Measurements from ENCODE around the gene RMI2.

Gene RMI2

GRCh38 chr16:11346700-11347319 is 1.6 kb downstream of the RMI2 start:
- H3K4me3 ChIP-seq (ENCODE audit: low read depth, low read length), result no peak overlapping the region
- H3K4me2 ChIP-seq (ENCODE audit: low read length), result no peak overlapping the region
- TF ChIP-seq, protein P1, sequence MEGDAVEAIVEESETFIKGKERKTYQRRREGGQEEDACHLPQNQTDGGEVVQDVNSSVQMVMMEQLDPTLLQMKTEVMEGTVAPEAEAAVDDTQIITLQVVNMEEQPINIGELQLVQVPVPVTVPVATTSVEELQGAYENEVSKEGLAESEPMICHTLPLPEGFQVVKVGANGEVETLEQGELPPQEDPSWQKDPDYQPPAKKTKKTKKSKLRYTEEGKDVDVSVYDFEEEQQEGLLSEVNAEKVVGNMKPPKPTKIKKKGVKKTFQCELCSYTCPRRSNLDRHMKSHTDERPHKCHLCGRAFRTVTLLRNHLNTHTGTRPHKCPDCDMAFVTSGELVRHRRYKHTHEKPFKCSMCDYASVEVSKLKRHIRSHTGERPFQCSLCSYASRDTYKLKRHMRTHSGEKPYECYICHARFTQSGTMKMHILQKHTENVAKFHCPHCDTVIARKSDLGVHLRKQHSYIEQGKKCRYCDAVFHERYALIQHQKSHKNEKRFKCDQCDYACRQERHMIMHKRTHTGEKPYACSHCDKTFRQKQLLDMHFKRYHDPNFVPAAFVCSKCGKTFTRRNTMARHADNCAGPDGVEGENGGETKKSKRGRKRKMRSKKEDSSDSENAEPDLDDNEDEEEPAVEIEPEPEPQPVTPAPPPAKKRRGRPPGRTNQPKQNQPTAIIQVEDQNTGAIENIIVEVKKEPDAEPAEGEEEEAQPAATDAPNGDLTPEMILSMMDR (IDR thresholded peaks at IDR 0.05), result no peak
- H3K27ac ChIP-seq, result no peak overlapping the region
- H2AFZ ChIP-seq, result no peak overlapping the region
- H3K79me2 ChIP-seq, result no peaks in the 10 kb centered on the region
- no peak overlapping the region for H3K9ac ChIP-seq
- no peaks in the 10 kb centered on the region for H3K9me3 ChIP-seq (ENCODE audit: control insufficient read depth, low read length)
- H3K27me3 ChIP-seq (ENCODE audit: control insufficient read depth, insufficient read depth, low read length), result no peaks in the 10 kb centered on the region
- H3K36me3 ChIP-seq (ENCODE audit: control insufficient read depth, insufficient read depth, low read length), result no peaks in the 10 kb centered on the region
- no peaks in the 10 kb centered on the region for H3K4me1 ChIP-seq

DNA sequence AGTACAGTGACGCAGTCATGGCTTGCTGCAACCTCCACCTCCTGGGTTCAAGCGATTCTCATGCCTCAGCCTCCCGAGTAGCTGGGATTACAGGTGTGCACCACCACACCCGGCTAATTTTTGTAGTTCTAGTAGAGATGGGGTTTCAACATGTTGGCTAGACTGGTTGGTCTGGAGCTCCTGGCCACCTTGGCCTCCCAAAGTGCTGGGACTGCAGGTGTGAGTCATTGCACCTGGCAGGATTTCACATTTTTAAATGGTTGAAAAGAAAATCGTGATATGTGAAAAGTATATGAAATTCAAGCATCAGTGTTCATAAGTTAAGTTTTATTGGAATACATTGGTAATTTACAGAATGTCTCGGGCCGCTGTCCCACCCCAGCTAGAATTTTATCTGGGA is 2.6 kb downstream of the RMI2 start:
- no peak overlapping the region for H3K4me3 ChIP-seq (ENCODE audit: low read depth, low read length)
- no peak overlapping the region for H2AFZ ChIP-seq
- no peak overlapping the region for H3K9ac ChIP-seq
- H3K4me1 ChIP-seq, result no peaks in the 10 kb centered on the region
- H3K27me3 ChIP-seq (ENCODE audit: control insufficient read depth, insufficient read depth, low read length), result no peaks in the 10 kb centered on the region
- TF ChIP-seq, protein P1 (IDR thresholded peaks at IDR 0.05), result no peak
- H3K4me2 ChIP-seq (ENCODE audit: low read length), result no peak overlapping the region
- no peaks in the 10 kb centered on the region for H3K9me3 ChIP-seq (ENCODE audit: control insufficient read depth, low read length)
- no peaks in the 10 kb centered on the region for H3K79me2 ChIP-seq
- H3K27ac ChIP-seq, result no peak overlapping the region
- no peaks in the 10 kb centered on the region for H3K36me3 ChIP-seq (ENCODE audit: control insufficient read depth, insufficient read depth, low read length)

DNA sequence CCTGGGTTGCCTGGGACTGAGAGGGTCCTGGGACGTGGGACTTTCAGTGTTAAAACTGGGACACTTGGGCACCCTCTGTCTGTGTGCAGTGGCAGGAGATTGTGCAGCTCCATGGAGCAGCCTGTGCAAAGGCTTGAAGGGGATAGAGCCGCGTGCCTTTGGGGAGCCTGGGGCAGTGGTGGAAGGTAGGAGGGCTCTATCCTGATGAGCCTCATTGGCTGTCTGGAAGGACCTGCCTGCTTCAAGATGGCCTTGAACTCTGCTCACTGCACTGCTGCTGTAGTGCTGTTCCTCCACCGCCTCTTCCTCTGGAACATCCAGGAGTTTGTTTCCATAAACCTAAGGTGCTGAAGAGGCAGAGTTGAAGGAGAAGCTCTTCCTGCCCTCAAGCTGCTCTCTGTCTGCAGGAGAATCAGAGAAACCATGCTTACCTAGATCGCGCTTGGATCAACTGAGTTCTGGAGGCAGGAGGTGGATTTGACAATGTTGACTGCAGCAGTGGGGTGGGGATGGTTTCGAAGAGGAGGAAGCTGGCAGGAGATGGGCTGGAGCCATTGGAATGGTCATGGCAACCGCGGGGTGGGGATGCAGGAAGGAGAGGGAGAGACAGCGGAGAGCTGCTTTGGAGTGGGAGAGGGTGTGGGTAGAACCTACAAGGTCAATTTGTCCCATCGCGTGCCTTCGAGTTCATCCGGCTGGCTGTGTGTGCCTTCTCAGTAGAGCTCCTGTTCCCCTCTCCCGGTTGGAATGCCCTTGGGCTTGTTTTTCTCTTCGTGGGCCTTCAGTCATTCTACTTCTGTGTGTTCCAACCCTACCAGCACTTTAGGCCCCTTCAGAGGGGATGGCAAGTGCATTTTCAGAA is 3.7 kb downstream of the RMI2 start:
- Histone ChIP-seq H3K27ac (no peak overlapping the region), H3K4me1 (no peaks in the 10 kb centered on the region), H3K9ac (no peak overlapping the region)

DNA sequence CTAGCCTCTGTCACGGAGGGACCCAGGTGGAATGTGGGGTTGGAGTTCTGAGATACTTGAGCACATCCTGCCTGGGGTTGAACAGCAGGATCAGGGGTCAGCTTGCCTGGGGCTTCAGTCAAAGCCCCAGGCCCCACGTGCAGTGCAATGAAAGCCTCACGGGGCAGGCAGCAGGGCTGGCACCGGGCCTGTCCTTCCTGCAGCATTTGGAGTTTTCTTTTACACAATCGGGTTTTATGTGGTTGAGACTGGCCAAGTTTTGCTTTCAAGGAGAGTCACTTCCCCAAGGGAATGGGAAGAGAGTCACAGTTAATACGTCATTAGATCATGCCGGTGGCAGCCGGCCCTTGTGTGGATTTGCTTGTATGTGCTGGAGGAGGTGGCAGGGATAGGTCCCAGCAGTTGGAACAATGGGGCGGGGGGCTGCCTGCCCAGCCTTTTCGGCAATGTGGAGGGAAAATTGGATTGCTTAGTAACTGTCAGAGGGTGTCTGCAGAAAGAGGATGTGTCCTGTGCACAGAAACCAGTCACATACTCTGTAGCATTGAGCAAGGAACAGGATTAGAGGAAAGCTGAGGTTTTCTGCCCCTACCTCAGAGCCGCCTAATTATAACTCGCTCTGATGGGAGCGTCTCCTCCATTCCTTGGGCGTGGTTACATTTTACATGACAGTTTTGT is 4.5 kb downstream of the RMI2 start:
- no peaks in the 10 kb centered on the region for H3K4me1 ChIP-seq
- no peaks in the 10 kb centered on the region for H3K36me3 ChIP-seq (ENCODE audit: control insufficient read depth, insufficient read depth, low read length)
- TF ChIP-seq, protein P1 (IDR thresholded peaks at IDR 0.05), result no peak
- H3K9ac ChIP-seq, result no peak overlapping the region
- H3K79me2 ChIP-seq, result no peaks in the 10 kb centered on the region
- H3K9me3 ChIP-seq (ENCODE audit: control insufficient read depth, low read length), result no peaks in the 10 kb centered on the region
- H3K4me3 ChIP-seq (ENCODE audit: low read depth, low read length), result no peak overlapping the region
- H3K27me3 ChIP-seq (ENCODE audit: control insufficient read depth, insufficient read depth, low read length), result no peaks in the 10 kb centered on the region
- H3K4me2 ChIP-seq (ENCODE audit: low read length), result no peak overlapping the region
- H2AFZ ChIP-seq, result no peak overlapping the region
- H3K27ac ChIP-seq, result no peak overlapping the region

More for the DNA sequence above, 3.7 kb downstream of the RMI2 start:
- Histone ChIP-seq H3K4me2 (ENCODE audit: low read length) (no peak overlapping the region), H3K4me3 (ENCODE audit: low read depth, low read length) (no peak overlapping the region), H3K79me2 (no peaks in the 10 kb centered on the region), H2AFZ (no peak overlapping the region), H3K9me3 (ENCODE audit: control insufficient read depth, low read length) (no peaks in the 10 kb centered on the region), H3K36me3 (ENCODE audit: control insufficient read depth, insufficient read depth, low read length) (no peaks in the 10 kb centered on the region), H3K27me3 (ENCODE audit: control insufficient read depth, insufficient read depth, low read length) (no peaks in the 10 kb centered on the region)
- TF ChIP-seq, protein P1 (IDR thresholded peaks at IDR 0.05), result no peak

All from parathyroid adenoma (tissue), 2 donors.